K562 (cell line): ENCODE data around the gene CFL1. TPM values are rescaled to one million over a fixed set of nuclear protein-coding genes. Genes with fewer than 3 reads are reported as not detected.

Experiments used
- ARID1B ChIP-seq: fragments of 450-650 bp; IDR thresholded peaks from 2 replicates; pipeline ENCODE4 v1.6.1; 2016; ENCODE audit warnings: antibody characterized with exemption, mild to moderate bottlenecking, inconsistent platforms
- ARID3A ChIP-seq: IDR thresholded peaks from 2 replicates; pipeline ENCODE4 v1.6.1; 2012; ENCODE audit warnings: low read depth, low read length, improper control_type of control experiment, borderline replicate concordance
- BRF1 ChIP-seq: IDR thresholded peaks from 3 replicates; pipeline ENCODE4 v1.6.1; 2011; ENCODE audit warnings: borderline replicate concordance, mild to moderate bottlenecking; ENCODE audit not compliant: insufficient read length; ENCODE audit errors: extremely low read depth
- DACH1 ChIP-seq: fragments of 450-650 bp; IDR thresholded peaks from 2 replicates; pipeline ENCODE4 v1.6.1; 2018; ENCODE audit not compliant: partially characterized antibody
- DPF2 ChIP-seq: fragments of 450-650 bp; IDR thresholded peaks from 2 replicates; pipeline ENCODE4 v1.6.1; 2016
- JUND ChIP-seq, 2 experiments: IDR thresholded peaks; 2 replicates in 1 of 2; 3 replicates in 1 of 2; pipeline ENCODE4 v1.6.1; 2011; ENCODE audit warnings: borderline replicate concordance in 2 of 2, low read depth in 2 of 2, low read length in 2 of 2, improper control_type of control experiment in 1 of 2, missing biosample characterization in 1 of 2, missing genetic modification characterization in 1 of 2, missing genetic modification reagents in 1 of 2
- MAFG ChIP-seq: fragments of 450-650 bp; conservative IDR thresholded peaks from 2 replicates; pipeline ENCODE4 v1.6.1; 2016; ENCODE audit warnings: missing genetic modification characterization, missing compliant biosample characterization
- MTA1 ChIP-seq: fragments of 450-650 bp; IDR thresholded peaks from 2 replicates; pipeline ENCODE4 v1.6.1; 2017; ENCODE audit warnings: borderline replicate concordance
- MTA2 ChIP-seq: fragments of 450-650 bp; IDR thresholded peaks from 2 replicates; pipeline ENCODE4 v1.6.1; 2016; ENCODE audit warnings: low read depth
- NFIX ChIP-seq: fragments of 250-450 bp; sonication (Bioruptor Pico); IDR thresholded peaks from 2 replicates; pipeline ENCODE4 v1.4.0; 2020; ENCODE audit warnings: low read depth, mild to moderate bottlenecking, moderate library complexity
- PHTF2 ChIP-seq: fragments of 250-450 bp; sonication (Bioruptor Pico); IDR thresholded peaks from 2 replicates; pipeline ENCODE4 v1.5.0; 2021; ENCODE audit warnings: mild to moderate bottlenecking
- RFX7 ChIP-seq: fragments of 250-450 bp; sonication (Bioruptor Pico); IDR thresholded peaks from 2 replicates; pipeline ENCODE4 v1.5.1; 2021; ENCODE audit warnings: mild to moderate bottlenecking
- SIRT6 ChIP-seq: IDR thresholded peaks from one replicate; pipeline ENCODE4 v1.6.1; 2012; ENCODE audit warnings: low read depth, mild to moderate bottlenecking, control low read depth, inconsistent platforms, low read length, moderate library complexity
- SMAD2 ChIP-seq: fragments of 150-350 bp; IDR thresholded peaks from 2 replicates; pipeline ENCODE4 v1.6.1; 2014; ENCODE audit warnings: low read depth, mild to moderate bottlenecking, low read length
- SNRNP70 ChIP-seq: fragments of 200-400 bp; formaldehyde crosslinking; optimal IDR thresholded peaks from 2 replicates; pipeline ENCODE3; 2017; ENCODE audit warnings: low read depth, low read length
- TSC22D4 ChIP-seq: fragments of 450-650 bp; IDR thresholded peaks from 2 replicates; pipeline ENCODE4 v1.6.1; 2016; ENCODE audit warnings: missing genetic modification characterization, missing biosample characterization, control low read depth
- ZFP30 ChIP-seq: fragments of 250-450 bp; sonication (Bioruptor Pico); IDR thresholded peaks from 2 replicates; pipeline ENCODE4 v1.8.0; 2022; ENCODE audit warnings: moderate library complexity, mild to moderate bottlenecking, inconsistent platforms, borderline replicate concordance
- ZNF174 ChIP-seq: fragments of 250-450 bp; sonication (Bioruptor Pico); IDR thresholded peaks from 2 replicates; pipeline ENCODE4 v1.4.0; 2020; ENCODE audit warnings: mild to moderate bottlenecking
- ZNF217 ChIP-seq: sonication (generic); formaldehyde crosslinking; IDR thresholded peaks from 2 replicates; pipeline ENCODE4 v1.8.0; 2022; ENCODE audit warnings: mild to moderate bottlenecking, missing genetic modification reagents
- ZNF354B ChIP-seq: fragments of 250-450 bp; sonication (Bioruptor Pico); IDR thresholded peaks from 2 replicates; pipeline ENCODE4 v1.4.0; 2020
- ZNF41 ChIP-seq: fragments of 250-450 bp; sonication (Bioruptor Pico); conservative IDR thresholded peaks from 2 replicates; pipeline ENCODE4 v1.4.0; 2020; ENCODE audit warnings: mild to moderate bottlenecking
- ZNF695 ChIP-seq: fragments of 450-650 bp; formaldehyde crosslinking; IDR thresholded peaks from 2 replicates; pipeline ENCODE4 v1.4.0; 2020; ENCODE audit warnings: mild to moderate bottlenecking, moderate library complexity
- ZSCAN32 ChIP-seq: fragments of 450-650 bp; formaldehyde crosslinking; IDR thresholded peaks from 2 replicates; pipeline ENCODE4 v1.4.0; 2020; ENCODE audit warnings: mild to moderate bottlenecking, moderate library complexity
- ZZZ3 ChIP-seq: fragments of 450-650 bp; IDR thresholded peaks from 2 replicates; pipeline ENCODE4 v1.6.1; 2016; ENCODE audit warnings: antibody characterized with exemption, mild to moderate bottlenecking, moderate library complexity
- polyA plus RNA-seq, 8 experiments: library from polyadenylated mRNA; depleted of rRNA in 4 of 8; stranded (reverse) in 5 of 8; unstranded in 3 of 8; fragments of >200 nt; fragmentation: Nextera tagmentation in 2 of 8; fragmentation: Illumina TruSeq in 1 of 8; extraction: Ambion mirVana in 2 of 8; extraction: Trizol in 1 of 8; gene quantifications; 2 replicates each; pipeline versions ENCODE4 v1.2.1 to v1.2.3, GENCODE V29; 2011 to 2014; ENCODE audit warnings: inconsistent platforms in 1 of 8, missing spikeins in 1 of 8
- total RNA-seq, 7 experiments: library from RNA; depleted of rRNA in 6 of 7; stranded (reverse); fragments of >200 nt in 6 of 7; fragmentation: Illumina TruSeq in 2 of 7; extraction: Trizol in 2 of 7; gene quantifications; 2 replicates each; pipeline versions ENCODE4 v1.2.1 to v1.2.3, GENCODE V29; 2011 to 2021; ENCODE audit warnings: low replicate concordance in 1 of 7
- TF ChIP-seq, protein P1 (sequence below): sonication (generic); formaldehyde crosslinking; IDR thresholded peaks from 2 replicates; pipeline ENCODE4 v1.8.1; 2022; ENCODE audit warnings: missing genetic modification reagents
- TF ChIP-seq, protein P2 (sequence below): IDR thresholded peaks from 2 replicates; pipeline ENCODE4 v1.6.1; 2014; ENCODE audit warnings: antibody characterized with exemption
- TF ChIP-seq, protein P3 (sequence below): fragments of 250-450 bp; sonication (Bioruptor Pico); IDR thresholded peaks from 2 replicates; pipeline ENCODE4 v1.6.1; 2021; ENCODE audit warnings: mild to moderate bottlenecking

CFL1 gene
- total and polyA plus RNA-seq, 9 of the 15 experiments (the other 6 are each of a cell fraction or from before 2014, with no cell fraction given) = 105 to 1,101 (median 859) TPM

DNA sequence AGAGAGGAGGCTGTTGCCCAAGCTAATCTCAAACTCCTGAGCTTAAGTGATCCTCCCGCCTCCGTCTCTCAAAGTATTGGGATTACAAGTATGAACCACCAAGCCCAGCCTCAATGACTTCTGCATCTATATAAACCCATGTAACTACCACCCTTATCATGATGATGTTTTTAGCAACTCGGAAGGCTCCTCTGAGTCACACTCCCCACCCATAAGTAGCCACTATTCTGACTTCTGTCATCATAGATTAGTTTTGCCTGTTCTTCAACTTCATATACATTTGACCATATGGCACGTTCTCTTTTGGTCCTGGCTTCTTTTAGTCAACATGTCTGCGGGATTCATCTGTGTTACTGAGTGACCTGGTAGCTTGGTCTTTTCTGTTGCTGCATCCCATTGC is 48.6 kb upstream of the CFL1 start (continued):
- TF ChIP-seq ZFP30 = no peak
- TF ChIP-seq SMAD2 = no peak
- no peak for TF ChIP-seq ZNF174 (CRISPR knock-in tag)
- TF ChIP-seq, protein P1, sequence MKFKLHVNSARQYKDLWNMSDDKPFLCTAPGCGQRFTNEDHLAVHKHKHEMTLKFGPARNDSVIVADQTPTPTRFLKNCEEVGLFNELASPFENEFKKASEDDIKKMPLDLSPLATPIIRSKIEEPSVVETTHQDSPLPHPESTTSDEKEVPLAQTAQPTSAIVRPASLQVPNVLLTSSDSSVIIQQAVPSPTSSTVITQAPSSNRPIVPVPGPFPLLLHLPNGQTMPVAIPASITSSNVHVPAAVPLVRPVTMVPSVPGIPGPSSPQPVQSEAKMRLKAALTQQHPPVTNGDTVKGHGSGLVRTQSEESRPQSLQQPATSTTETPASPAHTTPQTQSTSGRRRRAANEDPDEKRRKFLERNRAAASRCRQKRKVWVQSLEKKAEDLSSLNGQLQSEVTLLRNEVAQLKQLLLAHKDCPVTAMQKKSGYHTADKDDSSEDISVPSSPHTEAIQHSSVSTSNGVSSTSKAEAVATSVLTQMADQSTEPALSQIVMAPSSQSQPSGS (CRISPR knock-in tag) = no peak
- no peak for TF ChIP-seq ZZZ3
- TF ChIP-seq ARID3A = peak; percentile 13; the same call in 1 of the 2 replicates
- no peak for TF ChIP-seq MAFG (tag)
- peak; percentile 91 for TF ChIP-seq DPF2
- TF ChIP-seq MTA2 = peak; percentile 36; the same call in 1 of the 2 replicates
- TF ChIP-seq SIRT6 = no peak
- 0 out of 2 replicates have a peak, but pooled peaks have one; percentile 2 for TF ChIP-seq ZNF354B (CRISPR knock-in tag)
- TF ChIP-seq JUND (IDR thresholded peaks at IDR 0.05; ENCODE audit: borderline replicate concordance, low read depth, low read length) = peak; percentile 91
- peak; percentile 86; the same call in 2 of the 3 replicates for TF ChIP-seq JUND (tag; IDR thresholded peaks at IDR 0.05; ENCODE audit: borderline replicate concordance, low read depth, low read length)
- TF ChIP-seq DACH1 = no peak
- no peak for TF ChIP-seq RFX7 (CRISPR knock-in tag)
- no peak for TF ChIP-seq ZNF695 (CRISPR knock-in tag)
- TF ChIP-seq TSC22D4 (tag) = no peak
- no peak for TF ChIP-seq NFIX (CRISPR knock-in tag)
- TF ChIP-seq, protein P2, sequence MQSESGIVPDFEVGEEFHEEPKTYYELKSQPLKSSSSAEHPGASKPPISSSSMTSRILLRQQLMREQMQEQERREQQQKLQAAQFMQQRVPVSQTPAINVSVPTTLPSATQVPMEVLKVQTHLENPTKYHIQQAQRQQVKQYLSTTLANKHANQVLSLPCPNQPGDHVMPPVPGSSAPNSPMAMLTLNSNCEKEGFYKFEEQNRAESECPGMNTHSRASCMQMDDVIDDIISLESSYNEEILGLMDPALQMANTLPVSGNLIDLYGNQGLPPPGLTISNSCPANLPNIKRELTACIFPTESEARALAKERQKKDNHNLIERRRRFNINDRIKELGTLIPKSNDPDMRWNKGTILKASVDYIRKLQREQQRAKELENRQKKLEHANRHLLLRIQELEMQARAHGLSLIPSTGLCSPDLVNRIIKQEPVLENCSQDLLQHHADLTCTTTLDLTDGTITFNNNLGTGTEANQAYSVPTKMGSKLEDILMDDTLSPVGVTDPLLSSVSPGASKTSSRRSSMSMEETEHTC = no peak
- no peak for TF ChIP-seq ZNF217 (CRISPR knock-in tag)
- TF ChIP-seq, protein P3, sequence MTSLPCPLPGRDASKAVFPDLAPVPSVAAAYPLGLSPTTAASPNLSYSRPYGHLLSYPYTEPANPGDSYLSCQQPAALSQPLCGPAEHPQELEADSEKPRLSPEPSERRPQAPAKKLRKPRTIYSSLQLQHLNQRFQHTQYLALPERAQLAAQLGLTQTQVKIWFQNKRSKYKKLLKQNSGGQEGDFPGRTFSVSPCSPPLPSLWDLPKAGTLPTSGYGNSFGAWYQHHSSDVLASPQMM (CRISPR knock-in tag) = no peak
- no peak for TF ChIP-seq ZNF41 (CRISPR knock-in tag)
- no peak for TF ChIP-seq BRF1
- TF ChIP-seq PHTF2 (CRISPR knock-in tag) = no peak
- peak; percentile 83 for TF ChIP-seq ARID1B
- TF ChIP-seq SNRNP70 = no peak
- no peak for TF ChIP-seq ZSCAN32
- no peak for TF ChIP-seq MTA1
